PFSK-1 (cell line): Measurements from ENCODE around the gene GFPT2.

Experiments
- FOXP2 ChIP-seq: optimal IDR thresholded peaks from 2 replicates; pipeline ENCODE3; 2011; ENCODE audit warnings: borderline replicate concordance, control low read depth, inconsistent platforms; ENCODE audit not compliant: insufficient read depth; ENCODE audit errors: extremely low read length, extremely low read depth
- POLR2AphosphoS5 ChIP-seq: IDR thresholded peaks from 2 replicates; pipeline ENCODE4 v1.6.1; 2012; ENCODE audit warnings: low read depth, mild to moderate bottlenecking, control low read depth, low read length, moderate library complexity
- REST ChIP-seq, 2 experiments: IDR thresholded peaks; 2 replicates each; pipeline versions ENCODE4 v1.6.1 to v1.8.0; 2011 to 2012; ENCODE audit warnings: low read depth in 2 of 2, low read length in 2 of 2, control low read depth in 1 of 2, inconsistent platforms in 1 of 2, mild to moderate bottlenecking in 1 of 2, moderate library complexity in 1 of 2; ENCODE audit not compliant: insufficient read depth in 1 of 2
- SIN3A ChIP-seq: IDR thresholded peaks from 2 replicates; pipeline ENCODE4 v1.6.1; 2012; ENCODE audit warnings: mild to moderate bottlenecking, low read length, moderate library complexity, borderline replicate concordance; ENCODE audit not compliant: insufficient read depth
- TAF1 ChIP-seq: IDR thresholded peaks from 2 replicates; pipeline ENCODE4 v1.6.1; 2012; ENCODE audit warnings: low read length, control low read depth, borderline replicate concordance; ENCODE audit not compliant: insufficient read depth

DNA sequence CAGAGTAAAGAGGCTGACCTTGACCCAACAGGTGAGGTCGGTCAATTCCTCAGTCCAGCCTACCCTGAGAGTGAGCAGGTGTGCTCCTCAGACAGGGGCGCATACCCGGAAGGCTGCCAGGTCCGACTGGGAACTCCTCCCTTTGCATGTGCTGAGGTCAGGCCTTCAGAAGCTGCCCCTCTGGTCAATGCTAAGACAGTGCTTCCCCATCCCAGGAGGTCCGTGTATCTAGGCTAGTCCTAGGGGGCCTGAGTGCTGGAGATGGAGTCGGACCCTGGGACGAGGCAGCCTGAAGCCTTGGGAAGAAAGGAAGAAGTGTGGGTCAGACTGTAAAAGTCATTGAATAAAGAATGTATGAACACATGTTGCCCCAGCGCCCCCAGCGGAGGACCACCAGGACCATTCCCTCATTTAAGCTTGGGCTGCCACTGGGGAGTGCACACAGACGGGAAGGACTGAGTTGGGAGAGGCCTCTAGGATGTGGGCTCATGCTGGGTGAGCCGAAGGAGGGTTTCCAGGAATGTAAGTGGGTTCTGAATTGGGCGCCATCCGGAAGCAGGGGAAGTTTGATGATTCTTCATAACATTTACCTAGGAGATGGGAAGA is 41.0 kb upstream of the GFPT2 start:
- TF ChIP-seq TAF1 = no peak
- no peak for TF ChIP-seq REST (IDR thresholded peaks at IDR 0.05; ENCODE audit: insufficient read depth in 1 of 2, low read depth in 2 of 2, low read length in 2 of 2)
- no peak for TF ChIP-seq POLR2AphosphoS5
- TF ChIP-seq SIN3A = no peak
- no peak for TF ChIP-seq FOXP2
